K562 (cell line): ENCODE measurements around the gene CDYL.

Experiments used
- ARID2 ChIP-seq: fragments of 450-650 bp; IDR thresholded peaks from 2 replicates; pipeline ENCODE4 v1.6.1; 2017; ENCODE audit warnings: antibody characterized with exemption, mild to moderate bottlenecking
- CEBPB ChIP-seq: fragments of 450-650 bp; IDR thresholded peaks from 2 replicates; pipeline ENCODE4 v1.6.1; 2016; ENCODE audit warnings: missing genetic modification characterization, missing compliant biosample characterization
- CTCF ChIP-seq, 3 experiments: IDR thresholded peaks in 2 of 3; conservative IDR thresholded peaks in 1 of 3; 2 replicates each; pipeline ENCODE4 v1.5.1; 2011 to 2012; ENCODE audit warnings: low read length in 3 of 3, mild to moderate bottlenecking in 3 of 3, control low read depth in 2 of 3, improper control_type of control experiment in 1 of 3, inconsistent platforms in 1 of 3, low read depth in 1 of 3, mixed read lengths in 1 of 3, moderate library complexity in 1 of 3; ENCODE audit not compliant: insufficient read depth in 2 of 3
- ESRRA ChIP-seq: fragments of 450-650 bp; IDR thresholded peaks from 2 replicates; pipeline ENCODE4 v1.6.1; 2014; ENCODE audit warnings: low read depth, mild to moderate bottlenecking, moderate library complexity, borderline replicate concordance
- EZH2 ChIP-seq: IDR thresholded peaks from 2 replicates; pipeline ENCODE4 v1.6.1; 2012; ENCODE audit warnings: low read depth, mild to moderate bottlenecking, inconsistent platforms, low read length, borderline replicate concordance
- LARP7 ChIP-seq: fragments of 450-650 bp; IDR thresholded peaks from 2 replicates; pipeline ENCODE4 v1.6.1; 2016
- MTA3 ChIP-seq: fragments of 450-650 bp; formaldehyde crosslinking; IDR thresholded peaks from 2 replicates; pipeline ENCODE4 v1.6.1; 2017; ENCODE audit warnings: mild to moderate bottlenecking, borderline replicate concordance
- POLR2A ChIP-seq: fragments of 450-650 bp; conservative IDR thresholded peaks from 2 replicates; pipeline ENCODE4 v1.6.1; 2016
- REST ChIP-seq, 2 experiments: fragments of 450-650 bp; formaldehyde crosslinking in 1 of 2; IDR thresholded peaks; 2 replicates each; pipeline versions ENCODE4 v1.4.0 to v1.6.1; 2014 to 2020; ENCODE audit warnings: mild to moderate bottlenecking in 2 of 2, borderline replicate concordance in 1 of 2, low read depth in 1 of 2
- STAG1 ChIP-seq: sonication (generic); formaldehyde crosslinking; IDR thresholded peaks from 2 replicates; pipeline ENCODE4 v1.5.0; 2020; ENCODE audit warnings: missing genetic modification reagents, borderline replicate concordance
- XRCC3 ChIP-seq: fragments of 450-650 bp; IDR thresholded peaks from 2 replicates; pipeline ENCODE4 v1.6.1; 2017; ENCODE audit warnings: mild to moderate bottlenecking, moderate library complexity
- ZFP36 ChIP-seq: fragments of 150-350 bp; IDR thresholded peaks from 2 replicates; pipeline ENCODE4 v1.6.1; 2018; ENCODE audit warnings: low read length, low read depth; ENCODE audit not compliant: partially characterized antibody
- ZNF274 ChIP-seq: IDR thresholded peaks from 2 replicates; pipeline ENCODE4 v1.6.1; 2011; ENCODE audit warnings: low read depth, mild to moderate bottlenecking, low read length, moderate library complexity, borderline replicate concordance
- ZNF311 ChIP-seq: fragments of 250-450 bp; sonication (Bioruptor Pico); IDR thresholded peaks from 2 replicates; pipeline ENCODE4 v1.4.0; 2020; ENCODE audit warnings: mild to moderate bottlenecking, moderate library complexity

- no peak for TF ChIP-seq ZNF311 (CRISPR knock-in tag)
- TF ChIP-seq EZH2: no peak
- TF ChIP-seq REST (IDR thresholded peaks at IDR 0.05; ENCODE audit: borderline replicate concordance): no peak
- no peak for TF ChIP-seq REST (CRISPR knock-in tag; IDR thresholded peaks at IDR 0.05; ENCODE audit: low read depth)
- TF ChIP-seq STAG1 (CRISPR knock-in tag): no peak
- TF ChIP-seq ESRRA: no peak
- no peak for TF ChIP-seq XRCC3
- TF ChIP-seq MTA3: no peak
- no peak for TF ChIP-seq ZFP36
- no peak for TF ChIP-seq POLR2A
- no peak for TF ChIP-seq CTCF (IDR thresholded peaks at IDR 0.05 in 2 of 3, conservative IDR thresholded peaks at IDR 0.05 in 1 of 3; ENCODE audit: insufficient read depth in 2 of 3, low read depth in 1 of 3, low read length in 3 of 3)
- no peak for TF ChIP-seq ZNF274
- TF ChIP-seq CEBPB (tag): no peak
- no peak for TF ChIP-seq LARP7
- TF ChIP-seq ARID2: no peak
Measured at GRCh38 chr6:4942673-4943009, 166.4 kb downstream of the CDYL start.
